Measurements from ENCODE around the gene BTN3A1. TPM values are rescaled to one million over a fixed set of nuclear protein-coding genes. Genes with fewer than 3 reads are reported as not detected.
"Not testable (repeated sequence)": the region's sequence is repeated elsewhere in the genome, so short reads cannot be mapped to it uniquely, and the experiment has no call there.

The BTN3A1 gene
- polyA plus RNA-seq, 2 of the 4 experiments (the other 2 are of a cell fraction), result 4.0 to 8.1 TPM

- Histone ChIP-seq H3K9me3 (no peaks in the 10 kb centered on the region), H3K4me3 (no peak overlapping the region), H3K4me2 (no peak overlapping the region), H3K27ac (peak overlapping the region in 1 of 2 experiments; percentile 17; a peak in 2 of 6 replicates), H3K4me1 (peaks cover 20% of the 10 kb centered on the region)
- FAIRE-seq (no peak), DNase-seq (ENCODE audit: low read depth in 1 of 2, low spot score in 1 of 2) (no peak), ATAC-seq (no peak)
- ChIA-PET CTCF (interaction anchor here (2.1 kb wide), 1 partner anchor 13 kb away, joined by 6 read pairs; no protein-coding TSS in a partner anchor), POLR2A (no interaction called here)
- no peak for TF ChIP-seq KDM5A (IDR thresholded peaks at IDR 0.05)
Observed at GRCh38 chr6:26355366-26355765, 46.7 kb upstream of the BTN3A1 start.

- CTCF ChIA-PET, result interaction anchor here (0.6 to 1.9 kb wide), 3 partner anchors 16 to 211 kb away, joined by 3 to 5 read pairs (median 3); no protein-coding TSS in a partner anchor
- FAIRE-seq; H3K4me2 ChIP-seq; POLR2A ChIA-PET; ATAC-seq; H3K4me3 ChIP-seq; DNase-seq (ENCODE audit: low read depth in 1 of 2, low spot score in 1 of 2); H3K9me3 ChIP-seq; H3K27ac ChIP-seq; H3K4me1 ChIP-seq: not testable (repeated sequence)
- WGBS (ENCODE audit: missing lambda C conversion rate), result 98% methylated on average over 14 of the region's 14 CpGs
Observed at GRCh38 chr6:26357543-26357942, 44.5 kb upstream of the BTN3A1 start.

- H3K27ac ChIP-seq, result no peak overlapping the region
- no peak for ATAC-seq
- H3K4me3 ChIP-seq, result no peak overlapping the region
- H3K4me1 ChIP-seq, result peaks cover 8% of the 10 kb centered on the region; the same call in 1 of the 3 replicates
- DNase-seq (ENCODE audit: low read depth in 1 of 2, low spot score in 1 of 2), result no peak
- ChIA-PET CTCF (interaction anchor here (1.0 to 1.5 kb wide), 2 partner anchors 17 to 20 kb away, joined by 3 to 9 read pairs; no protein-coding TSS in a partner anchor), POLR2A (no interaction called here)
- WGBS (ENCODE audit: missing lambda C conversion rate), result 84% methylated on average over 7 of the region's 7 CpGs
- no peak for FAIRE-seq
- TF ChIP-seq ZNF302 (CRISPR knock-in tag; IDR thresholded peaks at IDR 0.05) (no peak), KDM1A (IDR thresholded peaks at IDR 0.05; ENCODE audit: low read depth) (no peak), GATA3 (IDR thresholded peaks at IDR 0.05; ENCODE audit: borderline replicate concordance) (no peak), MAX (IDR thresholded peaks at IDR 0.05) (no peak), RNF2 (IDR thresholded peaks at IDR 0.05; ENCODE audit: borderline replicate concordance, low read depth) (no peak), RARB (CRISPR knock-in tag; IDR thresholded peaks at IDR 0.05) (no peak), HOXB5 (CRISPR knock-in tag; IDR thresholded peaks at IDR 0.05) (no peak)
- no peak overlapping the region for H3K4me2 ChIP-seq
- H3K9me3 ChIP-seq, result no peaks in the 10 kb centered on the region
Observed at GRCh38 chr6:26358511-26358981, 43.5 kb upstream of the BTN3A1 start.

GRCh38 chr6:26359765-26360164, 42.3 kb upstream of the BTN3A1 start:
- WGBS (ENCODE audit: missing lambda C conversion rate), result 90% methylated on average over 5 of the region's 5 CpGs
- POLR2A ChIA-PET, result no interaction called here
- CTCF ChIA-PET, result no interaction called here
- H3K27ac ChIP-seq, result no peak overlapping the region
- ATAC-seq (no peak), FAIRE-seq (no peak), DNase-seq (ENCODE audit: low read depth in 1 of 2, low spot score in 1 of 2) (no peak)
- H3K4me1 ChIP-seq, result peaks cover 17% of the 10 kb centered on the region
- H3K4me2 ChIP-seq, result no peak overlapping the region
- TF ChIP-seq HMGXB4 (CRISPR knock-in tag; IDR thresholded peaks at IDR 0.05; ENCODE audit: borderline replicate concordance) (no peak), ZFP36 (IDR thresholded peaks at IDR 0.05; ENCODE audit: borderline replicate concordance, partially characterized antibody) (no peak), SREBF2 (IDR thresholded peaks at IDR 0.05) (no peak), CTCF (IDR thresholded peaks at IDR 0.05) (no peak), EHF (CRISPR knock-in tag; IDR thresholded peaks at IDR 0.05) (no peak), RCOR1 (IDR thresholded peaks at IDR 0.05; ENCODE audit: low read depth, low read length) (no peak), REST (IDR thresholded peaks at IDR 0.05) (no peak), CHD2 (IDR thresholded peaks at IDR 0.05; ENCODE audit: low read length, partially characterized antibody) (no peak), BHLHE40 (IDR thresholded peaks at IDR 0.05; ENCODE audit: low read depth, low read length) (no peak), SMC3 (IDR thresholded peaks at IDR 0.05) (no peak)
- H3K4me3 ChIP-seq, result no peak overlapping the region
- no peaks in the 10 kb centered on the region for H3K9me3 ChIP-seq

Measured in A549 (cell line).